Retinal pigment epithelial cell (primary cell): ENCODE results near the gene SLC22A31.
"Not testable (repeated sequence)": the region's sequence is repeated elsewhere in the genome, so short reads cannot be mapped to it uniquely, and the experiment has no call there.

Experiments
- DNase-seq: peaks from one replicate; pipeline ENCODE4 v3.0.0-alpha.2; 2010; ENCODE audit warnings: low read depth
- H3K4me3 ChIP-seq: 2 replicates; pipeline ENCODE4 v1.5.1; 2011; ENCODE audit warnings: mild to moderate bottlenecking, low read length, control low read depth, moderate library complexity
- TF ChIP-seq, protein P1 (sequence below): conservative IDR thresholded peaks from 2 replicates; pipeline ENCODE4 v1.5.1; 2011; ENCODE audit warnings: low read depth, low read length, control low read depth, inconsistent platforms

The SLC22A31 gene

DNA sequence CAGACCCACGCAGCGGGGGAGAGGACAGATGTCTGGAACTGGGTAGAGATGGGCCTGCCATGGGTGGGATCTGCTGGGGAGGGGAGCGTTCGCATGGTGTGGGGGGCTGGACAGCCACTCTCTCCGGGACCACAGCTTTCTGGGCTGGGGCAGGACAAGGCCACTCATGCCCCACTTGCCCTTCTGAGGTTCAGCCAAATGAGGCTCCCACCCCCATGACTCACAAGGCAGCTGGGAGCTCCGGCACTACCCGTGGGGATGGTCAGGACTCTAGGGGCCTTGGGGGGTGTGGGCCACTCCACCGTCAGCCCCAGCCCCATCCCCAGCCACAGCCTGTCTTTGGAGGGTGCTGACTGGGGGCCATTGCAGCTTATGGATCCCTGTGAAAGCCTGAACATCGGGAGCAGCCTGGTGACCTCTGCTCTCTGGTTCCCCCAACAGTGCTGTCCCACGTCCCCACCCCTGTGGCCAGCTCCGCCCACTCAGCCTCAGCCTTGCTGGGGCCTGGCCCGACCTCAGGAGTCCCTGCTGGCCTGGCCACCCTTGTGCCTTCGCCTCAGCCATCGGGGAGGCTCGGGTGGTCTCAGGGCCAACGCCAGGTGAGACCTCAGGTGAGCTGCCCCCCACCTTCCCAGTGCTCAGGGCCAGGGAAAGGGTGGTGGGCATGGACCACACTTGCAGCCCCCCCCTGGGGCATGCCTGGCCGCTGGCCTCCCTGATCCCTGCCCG lies 33.5 kb downstream of the SLC22A31 start:
- DNase-seq, result no peak
- TF ChIP-seq, protein P1, sequence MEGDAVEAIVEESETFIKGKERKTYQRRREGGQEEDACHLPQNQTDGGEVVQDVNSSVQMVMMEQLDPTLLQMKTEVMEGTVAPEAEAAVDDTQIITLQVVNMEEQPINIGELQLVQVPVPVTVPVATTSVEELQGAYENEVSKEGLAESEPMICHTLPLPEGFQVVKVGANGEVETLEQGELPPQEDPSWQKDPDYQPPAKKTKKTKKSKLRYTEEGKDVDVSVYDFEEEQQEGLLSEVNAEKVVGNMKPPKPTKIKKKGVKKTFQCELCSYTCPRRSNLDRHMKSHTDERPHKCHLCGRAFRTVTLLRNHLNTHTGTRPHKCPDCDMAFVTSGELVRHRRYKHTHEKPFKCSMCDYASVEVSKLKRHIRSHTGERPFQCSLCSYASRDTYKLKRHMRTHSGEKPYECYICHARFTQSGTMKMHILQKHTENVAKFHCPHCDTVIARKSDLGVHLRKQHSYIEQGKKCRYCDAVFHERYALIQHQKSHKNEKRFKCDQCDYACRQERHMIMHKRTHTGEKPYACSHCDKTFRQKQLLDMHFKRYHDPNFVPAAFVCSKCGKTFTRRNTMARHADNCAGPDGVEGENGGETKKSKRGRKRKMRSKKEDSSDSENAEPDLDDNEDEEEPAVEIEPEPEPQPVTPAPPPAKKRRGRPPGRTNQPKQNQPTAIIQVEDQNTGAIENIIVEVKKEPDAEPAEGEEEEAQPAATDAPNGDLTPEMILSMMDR, result no peak
- no peak overlapping the region for H3K4me3 ChIP-seq

DNA sequence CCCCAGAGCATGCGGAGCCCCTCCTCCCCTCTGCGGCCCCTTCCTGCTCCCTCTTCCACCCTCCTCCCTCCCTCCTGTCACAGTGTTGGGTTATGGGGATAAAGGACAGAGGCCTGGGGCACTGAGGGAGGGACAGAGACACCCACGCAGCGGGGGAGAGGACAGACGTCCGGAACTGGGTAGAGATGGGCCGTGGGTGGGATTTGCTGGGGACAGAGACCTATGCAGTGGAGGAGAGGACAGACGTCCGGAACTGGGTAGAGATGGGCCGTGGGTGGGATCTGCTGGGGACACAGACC lies 34.7 kb downstream of the SLC22A31 start:
- H3K4me3 ChIP-seq, DNase-seq: not testable (repeated sequence)

DNA sequence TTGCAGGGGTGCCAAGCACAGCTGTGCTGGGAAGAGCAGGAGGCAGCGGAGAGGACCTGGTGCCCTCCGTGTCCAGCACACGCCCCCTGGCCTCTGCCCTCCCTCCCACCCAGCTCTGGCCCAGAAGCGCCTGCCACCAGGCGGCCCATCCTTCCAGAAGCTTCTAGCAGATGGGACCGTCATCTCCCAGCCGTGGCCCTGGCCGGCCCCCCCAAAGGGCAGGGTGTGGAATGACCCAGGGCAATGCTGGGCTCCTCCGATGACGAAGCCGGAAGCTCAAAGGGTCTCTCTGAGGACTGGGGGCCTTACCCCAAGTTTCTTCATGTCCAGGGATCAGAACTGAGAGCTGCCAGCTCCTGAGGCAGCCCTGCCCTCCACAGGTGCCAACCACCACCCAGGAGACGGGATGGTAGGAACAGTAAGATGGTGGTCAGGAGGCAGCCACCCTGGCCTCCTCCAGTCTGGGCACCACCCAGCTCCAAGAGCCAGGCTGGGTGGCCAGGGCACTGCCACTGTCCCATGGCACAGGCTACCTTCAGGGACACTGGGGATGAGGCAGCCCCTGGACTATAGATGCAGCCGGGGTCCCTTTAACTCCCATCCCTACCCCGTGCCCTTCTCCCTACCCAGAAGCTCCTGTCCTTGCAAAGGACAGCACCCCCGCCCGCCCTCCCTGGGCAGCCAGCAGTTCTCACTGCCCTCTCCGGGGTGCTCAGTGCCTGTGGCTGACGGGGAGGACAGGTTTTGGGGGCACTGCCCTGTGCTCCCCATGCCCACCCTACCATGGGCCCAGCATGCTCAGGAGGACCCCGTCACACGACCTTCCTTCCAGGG lies 35.3 kb downstream of the SLC22A31 start:
- no peak for DNase-seq
- TF ChIP-seq, protein P1, result no peak
- H3K4me3 ChIP-seq, result no peak overlapping the region

DNA sequence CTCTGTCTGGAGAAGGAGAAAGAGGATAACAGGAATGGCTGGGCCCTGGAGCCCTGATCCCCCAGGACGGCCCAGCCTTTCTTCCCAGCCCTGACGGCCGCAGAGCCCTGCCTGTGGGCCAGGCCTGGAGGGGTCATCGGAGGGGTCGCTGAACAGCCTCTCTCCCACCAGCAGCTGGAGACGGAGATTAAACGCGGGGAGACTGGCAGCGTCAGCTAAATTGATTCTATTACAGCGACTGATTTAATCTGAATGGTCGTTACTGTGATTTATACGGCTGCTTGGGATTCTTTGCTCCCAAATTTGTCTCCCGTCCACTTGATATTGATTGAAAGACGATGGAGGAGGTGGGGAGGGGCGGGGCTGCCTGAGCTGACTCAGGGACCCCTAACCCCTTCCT lies 35.9 kb downstream of the SLC22A31 start:
- no peak overlapping the region for H3K4me3 ChIP-seq
- no peak for DNase-seq
- TF ChIP-seq, protein P1, result no peak

DNA sequence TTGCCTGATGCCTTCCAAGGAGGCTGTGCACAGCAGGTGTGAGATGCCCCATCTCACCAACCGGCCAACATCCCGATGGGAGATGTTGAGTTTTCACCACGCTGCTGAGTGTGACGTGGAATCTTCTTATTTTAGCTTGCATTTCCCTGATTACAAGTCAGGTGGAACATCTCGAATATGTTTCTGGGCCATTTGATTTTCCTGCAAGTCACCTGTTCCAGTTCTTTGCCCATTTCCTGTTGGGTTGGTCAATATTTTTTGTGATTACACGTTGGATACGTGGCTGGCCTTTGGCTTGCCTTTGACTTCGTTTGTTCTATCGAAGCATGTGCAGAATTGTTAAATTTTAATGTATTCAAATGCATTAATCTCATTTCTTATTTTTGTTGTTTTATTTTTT lies 37.0 kb downstream of the SLC22A31 start:
- TF ChIP-seq, protein P1, result no peak
- H3K4me3 ChIP-seq, result no peak overlapping the region
- DNase-seq, result no peak

DNA sequence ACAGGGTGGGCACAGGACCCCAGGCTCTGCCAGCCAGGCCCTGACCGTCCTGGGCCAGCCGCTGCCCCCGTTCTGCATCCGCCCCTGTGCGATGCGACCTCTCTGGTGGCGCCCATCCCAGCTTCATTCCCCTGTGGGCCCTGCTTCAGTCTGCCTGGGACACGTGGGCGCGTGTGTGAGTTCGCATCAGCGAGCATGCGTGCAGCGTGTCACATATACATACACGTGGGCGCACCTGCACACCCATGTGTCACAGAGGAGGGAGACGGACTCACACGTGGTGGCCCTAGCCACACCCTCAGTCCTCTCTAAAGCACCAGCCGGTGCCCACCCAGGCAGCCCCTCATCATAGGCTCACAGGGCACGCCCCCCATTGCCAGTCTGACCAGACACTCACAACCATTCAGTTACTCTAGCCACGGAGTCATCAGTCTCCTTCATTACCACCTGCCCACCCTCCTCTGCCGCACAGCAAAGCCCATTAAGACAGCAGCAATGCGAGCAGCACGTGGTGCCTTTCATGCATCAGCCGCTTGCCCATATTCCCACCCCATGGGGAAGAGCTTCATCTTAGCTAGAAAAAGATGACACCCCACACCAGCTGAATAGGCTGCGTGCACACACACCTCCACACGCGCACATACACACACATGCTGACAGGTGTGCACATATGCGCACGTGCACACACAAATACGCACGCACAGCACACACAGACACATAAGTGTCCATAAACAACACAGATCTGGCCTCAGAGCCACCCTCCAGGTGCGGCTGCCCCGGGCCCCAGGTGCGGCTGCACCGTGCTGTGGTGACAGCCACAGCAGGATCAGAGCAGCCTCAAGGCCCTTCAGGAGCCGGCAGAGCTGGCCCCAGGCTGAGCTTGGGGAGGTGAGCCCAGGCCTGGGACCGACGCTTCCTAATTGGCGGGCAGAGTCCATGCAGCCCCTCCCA lies 38.3 kb downstream of the SLC22A31 start:
- TF ChIP-seq, protein P1, result no peak
- H3K4me3 ChIP-seq, result no peak overlapping the region
- no peak for DNase-seq
